Left ventricle myocardium superior (tissue), 1 donor: ENCODE measurements around the gene MAPK1. TPM values are rescaled to one million over a fixed set of nuclear protein-coding genes. Genes with fewer than 3 reads are reported as not detected.
A peak's percentile ranks its signal among the peaks of the same experiment; 100 is the strongest.
"Not testable (repeated sequence)": the region's sequence is repeated elsewhere in the genome, so short reads cannot be mapped to it uniquely, and the experiment has no call there.

Source experiments
- ATAC-seq: fragments of 200-7000 bp; cut with Tn5 transposase; one replicate; pipeline ENCODE4 v1.9.1; 2020; ENCODE audit warnings: mild to moderate bottlenecking, moderate library complexity
- DNase-seq: peaks from one replicate; pipeline ENCODE4 v3.0.0-alpha.2; 2020
- intact Hi-C: fragments of 100-400 bp; cut with micrococcal nuclease; formaldehyde crosslinking; loops from one replicate; pipeline ENCODE4 v1.11.0; 2022
- total RNA-seq: library from RNA; stranded (reverse); fragmentation: NEBNext Ultra II Directional; extraction: Animal tissue kit (Norgen Biotek cat#: 25700); gene quantifications from one replicate; pipeline ENCODE4 v1.2.1, GENCODE V29; 2021
- donor health status: DM: no; HTN: yes; CAD: no; lungs with severe emphysema.

The MAPK1 gene
- total RNA-seq, 1 donor from 2014 or later = 80.5 TPM

GRCh38 chr22:21856868-21857267, 10.6 kb downstream of the MAPK1 start:
- DNase-seq (no peak), ATAC-seq (no peak)
- intact Hi-C loops = loop anchor here (10.0 kb wide), 1 partner anchor 62 kb away; no protein-coding TSS in a partner anchor

DNA sequence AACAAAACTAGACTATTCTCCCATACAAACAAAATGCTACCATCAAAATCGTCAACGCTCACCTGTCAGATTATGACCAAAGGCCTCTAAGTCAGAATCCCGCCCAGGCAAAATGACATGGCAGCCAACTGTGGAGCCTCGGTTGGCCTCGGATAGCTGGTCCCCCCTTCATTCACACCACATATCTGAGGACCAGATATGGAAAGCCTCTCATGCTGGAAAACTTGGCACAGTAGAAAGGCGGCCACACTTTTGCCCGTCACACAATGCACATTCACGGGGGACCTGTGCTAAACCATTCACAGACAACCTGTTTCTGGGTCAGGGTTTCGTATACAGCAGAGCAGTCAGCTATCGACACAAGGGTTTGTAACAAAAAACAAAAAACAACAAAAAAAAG, 11.2 kb downstream of the MAPK1 start:
- intact Hi-C loops = loop anchor here (10.0 kb wide), 1 partner anchor 61 kb away; no protein-coding TSS in a partner anchor
- ATAC-seq = peak; percentile 50
- DNase-seq = no peak

GRCh38 chr22:21855676-21856075, 11.8 kb downstream of the MAPK1 start:
- ATAC-seq = peak; percentile 9
- intact Hi-C loops = loop anchor here (10.0 kb wide), 1 partner anchor 61 kb away; no protein-coding TSS in a partner anchor

GRCh38 chr22:21850660-21851059, 16.8 kb downstream of the MAPK1 start:
- DNase-seq = no peak
- ATAC-seq = no peak
- intact Hi-C loops = loop anchor here (10.0 kb wide), 1 partner anchor 56 kb away; no protein-coding TSS in a partner anchor

More at GRCh38 chr22:21855676-21856075, 11.8 kb downstream of the MAPK1 start:
- DNase-seq = no peak

DNA sequence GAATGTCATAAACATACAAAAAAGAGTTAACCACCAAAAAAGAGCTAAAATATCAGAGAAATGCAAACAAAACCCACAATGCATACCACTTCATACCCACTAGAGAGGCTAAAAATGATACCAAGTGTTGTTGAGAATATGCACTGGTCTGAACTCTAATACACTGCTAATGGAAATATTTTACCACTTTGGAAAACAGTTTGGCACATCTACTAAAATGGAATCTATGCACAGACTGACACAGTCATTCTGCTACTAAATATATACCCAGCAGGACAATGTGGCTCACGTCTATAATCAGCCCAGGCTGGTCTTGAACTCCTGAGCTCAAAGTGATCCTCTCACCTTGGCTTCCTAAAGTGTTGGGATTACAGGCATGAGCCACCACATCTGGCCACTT, 18.0 kb downstream of the MAPK1 start:
- intact Hi-C loops = no loop called here
- ATAC-seq (peak; percentile 78), DNase-seq (no peak)

- intact Hi-C loops, DNase-seq, ATAC-seq: not testable (repeated sequence)
These were observed 19.4 kb downstream of the MAPK1 start for GRCh38 chr22:21848057-21848456.

GRCh38 chr22:21845558-21846453, 21.6 kb downstream of the MAPK1 start:
- ATAC-seq = peak; percentile 36
- DNase-seq = no peak
- intact Hi-C loops = no loop called here

DNA sequence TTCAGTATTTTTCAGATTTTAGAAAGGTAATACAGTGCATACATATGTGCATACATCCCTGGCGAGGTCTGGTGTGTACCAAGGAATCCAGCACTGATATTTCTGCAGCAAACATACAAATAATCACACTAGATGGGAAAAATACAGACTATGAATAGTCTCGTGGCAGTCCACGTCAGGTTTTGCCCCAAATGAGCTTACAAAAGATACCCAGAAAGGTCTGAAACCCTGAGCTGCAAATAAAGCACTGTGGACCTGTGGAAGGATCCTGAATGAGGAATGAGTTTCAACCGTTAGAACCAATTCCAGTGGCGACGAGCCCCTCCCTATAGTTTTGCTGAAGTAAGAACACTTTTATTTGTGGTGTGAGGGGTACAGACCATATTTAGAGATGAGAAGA, 24.5 kb downstream of the MAPK1 start:
- ATAC-seq (no peak), DNase-seq (no peak)
- intact Hi-C loops = no loop called here

DNA sequence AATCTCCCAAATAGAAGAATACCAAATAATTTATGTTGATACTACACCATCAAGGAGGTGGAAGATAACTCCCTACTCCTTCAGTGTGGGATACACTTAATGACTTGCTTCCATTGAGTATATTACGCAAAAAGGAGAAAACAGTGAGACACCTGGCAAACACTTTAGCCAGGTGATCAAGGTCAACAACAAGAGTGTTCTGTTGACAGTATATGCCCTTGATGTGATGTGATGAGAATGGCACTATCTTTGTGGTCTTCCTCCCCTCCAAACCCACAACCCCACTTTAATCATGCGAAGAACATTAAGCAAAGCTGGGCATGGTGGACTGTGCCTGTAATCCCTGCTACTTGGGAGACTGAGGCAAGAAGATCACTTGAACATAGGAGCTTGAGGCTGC, 26.0 kb downstream of the MAPK1 start:
- ATAC-seq = no peak
- no peak for DNase-seq
- intact Hi-C loops = no loop called here

GRCh38 chr22:21840236-21840823, 27.1 kb downstream of the MAPK1 start:
- ATAC-seq = no peak
- no peak for DNase-seq
- intact Hi-C loops = no loop called here

GRCh38 chr22:21839765-21840140, 27.7 kb downstream of the MAPK1 start:
- no peak for DNase-seq
- ATAC-seq = no peak
- intact Hi-C loops = no loop called here

- DNase-seq, ATAC-seq, intact Hi-C loops: not testable (repeated sequence)
These were observed 28.2 kb downstream of the MAPK1 start for GRCh38 chr22:21839104-21839764.

- ATAC-seq (peak; percentile 94), DNase-seq (no peak)
- intact Hi-C loops = no loop called here
These were observed 30.0 kb downstream of the MAPK1 start for GRCh38 chr22:21837248-21837979.

DNA sequence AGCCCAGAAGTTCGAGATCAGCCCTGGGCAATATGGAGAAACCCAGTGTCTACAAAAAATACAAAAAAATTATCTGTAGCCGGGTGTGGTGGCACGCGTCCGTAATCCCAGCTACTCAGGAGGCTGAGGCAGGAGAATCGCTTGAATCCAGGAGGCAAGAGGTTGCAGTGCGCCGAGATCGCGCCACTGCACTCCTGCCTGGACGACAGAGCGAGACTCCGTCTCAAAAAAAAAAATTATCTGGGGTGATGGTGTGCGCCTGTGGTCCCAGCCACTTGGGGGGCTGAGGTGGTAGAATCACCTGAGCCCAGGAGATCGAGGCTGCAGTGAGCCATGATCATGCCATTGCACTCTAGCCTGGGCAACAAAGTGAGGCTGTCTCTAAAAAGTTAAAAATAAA, 31.0 kb downstream of the MAPK1 start:
- intact Hi-C loops, DNase-seq, ATAC-seq: not testable (repeated sequence)

DNA sequence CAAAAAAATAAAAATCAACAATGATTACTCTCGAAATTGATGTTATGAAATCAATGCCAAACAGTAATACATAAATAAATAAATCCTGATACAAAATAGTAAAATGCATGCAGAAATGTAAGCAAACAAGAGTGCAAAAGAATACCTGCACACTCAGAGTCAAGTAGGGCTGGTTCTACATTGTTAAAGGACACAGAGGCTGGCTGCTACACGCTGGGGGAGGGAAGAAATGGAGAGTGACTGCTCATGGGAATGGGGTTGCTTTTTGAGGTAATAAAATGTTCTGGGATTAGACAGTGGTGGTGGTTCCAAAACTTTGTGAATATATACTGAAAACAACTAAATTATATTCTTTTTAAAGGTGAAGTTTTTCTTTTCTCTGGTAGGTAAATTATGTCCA, 32.1 kb downstream of the MAPK1 start:
- no peak for DNase-seq
- ATAC-seq = no peak
- intact Hi-C loops = no loop called here

GRCh38 chr22:21834869-21835268, 32.6 kb downstream of the MAPK1 start:
- no peak for ATAC-seq
- no peak for DNase-seq
- intact Hi-C loops = no loop called here

DNA sequence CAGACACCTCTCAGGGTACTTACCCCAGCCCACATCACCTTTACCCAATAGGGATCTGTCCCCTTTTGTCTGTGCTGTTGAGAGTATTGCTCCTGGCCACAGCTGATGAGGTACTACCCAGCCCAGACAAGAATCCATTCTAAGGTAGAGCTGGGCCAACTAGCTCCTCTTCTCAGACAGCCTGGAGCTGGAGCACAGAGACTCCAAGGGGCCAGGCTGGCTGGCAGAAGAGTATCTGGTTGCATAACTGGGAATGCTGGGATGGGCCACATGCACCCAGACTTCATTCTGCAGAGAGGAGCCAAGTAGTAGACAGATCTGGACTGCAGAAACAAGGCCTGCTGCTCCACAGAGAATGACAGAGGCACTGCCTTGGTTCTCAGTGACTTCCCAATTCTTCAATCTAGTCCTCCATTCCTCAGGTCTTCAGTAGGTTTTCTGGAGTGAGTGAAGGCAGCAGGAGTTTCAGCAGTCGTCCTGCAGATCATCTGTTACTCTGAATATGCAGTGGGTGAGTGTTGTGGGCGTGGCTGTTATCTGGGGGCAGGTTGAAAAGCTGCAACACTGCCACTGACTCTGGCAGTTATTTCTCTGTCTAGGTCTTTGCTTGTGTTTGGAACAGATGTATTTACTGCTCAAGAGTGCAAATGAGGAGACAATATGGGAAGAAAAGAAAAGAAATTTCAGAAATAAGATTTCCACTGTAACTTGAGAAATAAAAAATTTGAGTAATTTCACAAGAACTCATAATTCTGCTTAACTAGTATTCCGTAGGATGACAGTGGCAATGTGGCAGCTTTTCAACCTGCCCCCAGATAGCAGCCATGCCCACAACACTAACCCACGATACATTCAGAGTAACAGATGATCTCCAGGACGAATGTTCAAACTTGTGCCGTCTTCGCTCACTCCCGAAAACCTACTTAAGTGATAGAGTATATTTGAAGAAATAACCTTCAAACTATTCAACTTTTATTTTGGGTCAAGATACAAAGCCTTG, 34.9 kb downstream of the MAPK1 start:
- ATAC-seq (peak; percentile 65), DNase-seq (peak; percentile 44)
- intact Hi-C loops = no loop called here

DNA sequence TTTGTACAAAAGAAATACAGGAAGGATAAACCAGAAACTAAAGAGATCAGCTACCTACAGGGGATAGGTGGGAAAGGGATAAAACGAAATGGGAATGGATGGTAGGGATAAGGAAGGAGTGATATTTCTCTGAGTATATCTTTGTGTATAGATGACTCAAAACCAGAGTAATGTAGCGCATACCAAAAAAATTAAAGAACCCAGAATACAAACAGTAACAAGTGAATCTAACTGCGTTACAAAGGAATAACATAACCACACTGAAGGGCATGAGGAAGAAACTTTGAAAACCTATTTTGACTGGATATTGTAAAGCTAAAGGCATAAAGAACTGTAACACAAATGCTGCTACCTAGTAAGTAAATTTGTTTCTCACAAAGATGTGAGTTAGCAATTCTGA, 37.9 kb downstream of the MAPK1 start:
- intact Hi-C loops = no loop called here
- no peak for ATAC-seq

More for the DNA sequence above, 37.9 kb downstream of the MAPK1 start:
- no peak for DNase-seq
